Kidney (tissue), 14 donors: ENCODE data around the gene SLC9A3. TPM values are rescaled to one million over a fixed set of nuclear protein-coding genes. Genes with fewer than 3 reads are reported as not detected.
A peak's percentile ranks its signal among the peaks of the same experiment; 100 is the strongest.

Source experiments
- DNase-seq, 5 donors: peaks; one replicate each; pipeline ENCODE4 v3.0.0-alpha.2; 2013 to 2020
- FAIRE-seq: peaks from 2 replicates; lab custom pipeline; 2012; peaks lifted over from hg19 to GRCh38; lab: Jason Lieb, UNC
- H3K27ac ChIP-seq, 2 donors: one replicate each; pipeline ENCODE4 v1.7.0; 2013; ENCODE audit warnings: low read depth in 2 of 2, low read length in 2 of 2, inconsistent platforms in 1 of 2
- H3K27me3 ChIP-seq: one replicate; pipeline ENCODE4 v1.7.1; 2013; ENCODE audit warnings: low read length, inconsistent platforms; ENCODE audit not compliant: control insufficient read depth, insufficient read depth
- H3K36me3 ChIP-seq, 3 donors: one replicate each; pipeline versions ENCODE4 v1.7.0 to v1.7.1; 2013; ENCODE audit warnings: low read length in 3 of 3, control low read depth in 1 of 3, inconsistent platforms in 1 of 3; ENCODE audit not compliant: insufficient read depth in 3 of 3, control insufficient read depth in 2 of 3
- H3K4me1 ChIP-seq, 3 donors: one replicate each; pipeline versions ENCODE4 v1.7.0 to v1.7.1; 2013; ENCODE audit warnings: low read length in 3 of 3, inconsistent platforms in 1 of 3, low read depth in 1 of 3; ENCODE audit not compliant: control insufficient read depth in 2 of 3, insufficient read depth in 2 of 3
- H3K4me3 ChIP-seq, 3 donors: one replicate each; pipeline versions ENCODE4 v1.7.0 to v1.8.1; 2013; ENCODE audit warnings: low read length in 3 of 3, control low read depth in 1 of 3, inconsistent platforms in 1 of 3
- H3K9ac ChIP-seq, 3 donors: one replicate each; pipeline versions ENCODE4 v1.7.0 to v1.7.1; 2013; ENCODE audit warnings: low read length in 3 of 3, control low read depth in 1 of 3, inconsistent platforms in 1 of 3
- H3K9me3 ChIP-seq, 3 donors: one replicate each; pipeline versions ENCODE4 v1.7.0 to v1.7.1; 2013; ENCODE audit warnings: low read length in 3 of 3, control low read depth in 1 of 3, inconsistent platforms in 1 of 3; ENCODE audit not compliant: control insufficient read depth in 2 of 3, insufficient read depth in 1 of 3
- intact Hi-C: fragments of 100-400 bp; cut with DNase I; formaldehyde crosslinking; loops from one replicate; pipeline ENCODE4 v1.11.1; 2022
- polyA plus RNA-seq: library from polyadenylated mRNA; stranded (reverse); fragments of 350-450 nt; fragmentation: Illumina TruSeq; extraction: RNeasy Lipid Tissue Mini Kit (QIAGEN cat#74804); gene quantifications from one replicate; pipeline ENCODE4 v1.2.3, GENCODE V29; 2014; ENCODE audit warnings: low read depth, low replicate concordance; ENCODE audit not compliant: insufficient read depth
- total RNA-seq: library from RNA; stranded (reverse); fragmentation: NEBNext Ultra II Directional; extraction: Animal tissue kit (Norgen Biotek cat#: 25700); gene quantifications from one replicate; pipeline ENCODE4 v1.2.1, GENCODE V29; 2021
- TF ChIP-seq, protein P1 (sequence below): IDR thresholded peaks from 3 replicates; pipeline ENCODE4 v1.5.1; 2012; ENCODE audit warnings: mild to moderate bottlenecking, moderate library complexity, borderline replicate concordance; ENCODE audit not compliant: insufficient read depth; ENCODE audit errors: extremely low read depth
- donor health status: control.
- donor health status: control.
- donor health status: control.
- donor health status: control.
- donor health status: control.
- donor health status: DM: yes; HTN: yes; CAD: no.
- donor health status: Normal renal cell carcinoma (clear cell type).

Gene SLC9A3
- total and polyA plus RNA-seq, 2 donors from 2014 or later, result 10.5 to 36.9 TPM

DNA sequence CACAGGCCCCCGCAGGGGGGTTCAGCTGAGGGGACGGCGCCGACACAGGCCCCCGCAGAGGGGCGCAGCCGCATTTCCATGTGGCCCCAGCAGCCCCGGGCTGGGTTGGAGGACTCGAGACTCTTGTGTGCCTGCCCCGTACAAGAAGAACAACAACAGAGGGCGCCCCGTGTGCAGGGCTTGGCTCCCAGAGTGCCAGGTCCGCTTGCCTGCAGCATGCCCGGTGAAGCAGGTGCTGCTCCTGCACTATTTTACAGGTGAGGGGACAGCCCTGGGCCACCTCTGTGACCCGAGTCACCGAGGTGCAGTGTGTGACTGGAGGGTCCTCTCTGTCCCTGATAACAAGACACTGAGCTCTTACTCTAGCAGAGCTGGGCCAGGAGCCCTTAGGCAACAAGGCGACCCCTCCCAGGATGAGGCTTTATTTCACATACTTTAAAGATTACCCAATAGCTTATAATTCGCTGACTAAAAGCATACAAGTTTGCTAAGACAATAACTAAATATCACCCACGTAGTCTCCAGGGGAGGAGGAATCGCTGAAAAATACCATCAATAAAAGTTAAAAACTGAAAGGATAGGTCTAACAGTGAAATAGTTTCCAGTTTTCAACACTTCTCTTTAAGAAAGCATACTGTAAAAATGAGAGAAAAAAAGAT, 41.7 kb upstream of the SLC9A3 start:
- peak in 2 of 5 donors; percentile 24 to 62 for DNase-seq
- TF ChIP-seq, protein P1, sequence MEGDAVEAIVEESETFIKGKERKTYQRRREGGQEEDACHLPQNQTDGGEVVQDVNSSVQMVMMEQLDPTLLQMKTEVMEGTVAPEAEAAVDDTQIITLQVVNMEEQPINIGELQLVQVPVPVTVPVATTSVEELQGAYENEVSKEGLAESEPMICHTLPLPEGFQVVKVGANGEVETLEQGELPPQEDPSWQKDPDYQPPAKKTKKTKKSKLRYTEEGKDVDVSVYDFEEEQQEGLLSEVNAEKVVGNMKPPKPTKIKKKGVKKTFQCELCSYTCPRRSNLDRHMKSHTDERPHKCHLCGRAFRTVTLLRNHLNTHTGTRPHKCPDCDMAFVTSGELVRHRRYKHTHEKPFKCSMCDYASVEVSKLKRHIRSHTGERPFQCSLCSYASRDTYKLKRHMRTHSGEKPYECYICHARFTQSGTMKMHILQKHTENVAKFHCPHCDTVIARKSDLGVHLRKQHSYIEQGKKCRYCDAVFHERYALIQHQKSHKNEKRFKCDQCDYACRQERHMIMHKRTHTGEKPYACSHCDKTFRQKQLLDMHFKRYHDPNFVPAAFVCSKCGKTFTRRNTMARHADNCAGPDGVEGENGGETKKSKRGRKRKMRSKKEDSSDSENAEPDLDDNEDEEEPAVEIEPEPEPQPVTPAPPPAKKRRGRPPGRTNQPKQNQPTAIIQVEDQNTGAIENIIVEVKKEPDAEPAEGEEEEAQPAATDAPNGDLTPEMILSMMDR, result no peak
- no peaks in the 10 kb centered on the region for H3K4me1 ChIP-seq
- intact Hi-C loops, result no loop called here
- H3K9ac ChIP-seq, result no peak overlapping the region
- H3K4me3 ChIP-seq, result no peak overlapping the region
- no peaks in the 10 kb centered on the region for H3K36me3 ChIP-seq
- H3K9me3 ChIP-seq, result no peaks in the 10 kb centered on the region
- H3K27ac ChIP-seq, result no peak overlapping the region
- FAIRE-seq, result no peak
- peaks cover 8% of the 10 kb centered on the region for H3K27me3 ChIP-seq

DNA sequence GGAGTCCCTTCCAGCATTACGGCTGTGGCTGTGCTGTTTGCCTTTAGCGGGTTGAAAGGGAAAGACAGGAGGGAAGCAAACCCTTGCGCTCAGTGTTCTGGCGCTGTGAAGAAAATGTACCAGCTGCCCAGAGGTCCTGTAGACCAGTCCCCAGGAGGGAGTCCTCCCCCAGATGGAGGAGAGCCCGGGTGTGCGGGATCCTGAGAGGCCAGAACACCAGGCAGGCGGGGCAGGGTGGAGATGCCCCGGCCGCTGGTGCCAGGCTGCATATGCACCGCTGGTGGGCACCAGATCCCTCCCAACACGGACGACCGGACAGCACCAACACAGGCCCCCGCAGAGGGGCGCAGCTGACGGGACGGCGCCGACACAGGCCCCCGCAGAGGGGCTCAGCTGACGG, 37.2 kb upstream of the SLC9A3 start:
- Histone ChIP-seq H3K27me3 (peaks cover 8% of the 10 kb centered on the region), H3K36me3 (no peaks in the 10 kb centered on the region), H3K9me3 (no peaks in the 10 kb centered on the region), H3K4me3 (no peak overlapping the region), H3K4me1 (no peaks in the 10 kb centered on the region), H3K9ac (no peak overlapping the region), H3K27ac (no peak overlapping the region)
- intact Hi-C loops, result no loop called here
- no peak for FAIRE-seq
- TF ChIP-seq, protein P1, result no peak
- peak in 2 of 5 donors; percentile 34 to 46 for DNase-seq

DNA sequence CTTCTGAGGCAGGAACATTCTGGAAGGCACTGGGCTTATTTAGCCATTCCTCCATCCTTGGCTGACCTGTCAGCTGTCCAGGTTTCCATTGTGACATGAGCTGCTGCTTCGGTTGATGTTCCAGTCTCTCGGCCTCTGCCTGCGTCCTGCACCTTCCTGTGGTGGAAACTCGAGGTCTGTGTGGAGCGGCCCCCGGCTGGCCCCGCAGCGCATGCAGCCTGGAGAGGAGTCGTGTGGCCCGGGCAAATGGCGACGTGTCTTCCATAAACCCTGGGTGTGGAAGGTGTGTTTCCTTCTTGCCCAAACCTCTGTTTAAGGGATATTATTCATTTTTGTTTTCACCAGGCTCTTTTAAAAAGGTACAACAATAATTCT, 36.5 kb upstream of the SLC9A3 start:
- no peaks in the 10 kb centered on the region for H3K4me1 ChIP-seq
- H3K27me3 ChIP-seq, result peaks cover 6% of the 10 kb centered on the region
- FAIRE-seq, result no peak
- H3K4me3 ChIP-seq, result no peak overlapping the region
- TF ChIP-seq, protein P1, result no peak
- peak in 1 of 5 donors; percentile 22 for DNase-seq
- H3K36me3 ChIP-seq, result no peaks in the 10 kb centered on the region
- no peak overlapping the region for H3K9ac ChIP-seq
- intact Hi-C loops, result no loop called here
- no peaks in the 10 kb centered on the region for H3K9me3 ChIP-seq
- no peak overlapping the region for H3K27ac ChIP-seq
